Adrenal gland (tissue), 5 donors: ENCODE results near the gene DNHD1.

Experiments
- CTCF ChIP-seq, 6 experiments: fragments of 450-650 bp in 4 of 6; fragments of 200-600 bp in 2 of 6; sonication (generic) in 1 of 6; IDR thresholded peaks; 1 replicate in 5 of 6; 2 replicates in 1 of 6; pipeline versions ENCODE4 v1.5.1 to v1.8.0; 2016 to 2021; ENCODE audit warnings: antibody characterized with exemption in 6 of 6, mild to moderate bottlenecking in 2 of 6, moderate library complexity in 1 of 6
- POLR2A ChIP-seq, 2 donors: fragments of 450-650 bp; IDR thresholded peaks; one replicate each; pipeline ENCODE4 v1.6.1; 2017; ENCODE audit warnings: antibody characterized with exemption in 2 of 2, mild to moderate bottlenecking in 2 of 2, moderate library complexity in 1 of 2
- donor health status: DM: no; HTN: no; CAD: no.

GRCh38 chr11:6613496-6613895, 116.4 kb downstream of the DNHD1 start:
- TF ChIP-seq CTCF (IDR thresholded peaks at IDR 0.05) = no peak
- TF ChIP-seq POLR2A (IDR thresholded peaks at IDR 0.05) = no peak
